Activated naive CD4-positive, alpha-beta T cell treated with anti-CD3 and anti-CD28 coated beads, Interleukin-2, amount 10 ng/mL, durations not matched to agents 7 days and 5 days (primary cell): ENCODE results near the gene HIF1AN.
"Not testable (repeated sequence)": the region's sequence is repeated elsewhere in the genome, so short reads cannot be mapped to it uniquely, and the experiment has no call there.

Source experiments
- CTCF ChIA-PET: fragments of 350-600 bp; sonication (Branson Sonifier 250); formaldehyde crosslinking; loops from one replicate; lab custom pipeline; 2021; ENCODE audit warnings: antibody characterized with exemption; lab: Charles Lee
- DNase-seq: peaks from one replicate; pipeline ENCODE4 v3.0.0-alpha.2; 2020
- H3K27ac Mint-ChIP-seq: one replicate; pipeline ENCODE4 v1.8.0; 2021; ENCODE audit warnings: mild to moderate bottlenecking, moderate library complexity, mixed read lengths
- H3K27me3 Mint-ChIP-seq: one replicate; pipeline ENCODE4 v1.8.0; 2021; ENCODE audit warnings: mild to moderate bottlenecking, mixed read lengths
- H3K36me3 Mint-ChIP-seq: one replicate; pipeline ENCODE4 v1.8.0; 2021; ENCODE audit warnings: mixed read lengths
- H3K4me1 Mint-ChIP-seq: one replicate; pipeline ENCODE4 v1.8.0; 2021; ENCODE audit warnings: mixed read lengths
- H3K4me3 Mint-ChIP-seq: one replicate; pipeline ENCODE4 v1.8.0; 2021; ENCODE audit warnings: mild to moderate bottlenecking, moderate library complexity, mixed read lengths
- H3K9me3 Mint-ChIP-seq: one replicate; pipeline ENCODE4 v1.8.0; 2021; ENCODE audit warnings: mixed read lengths

The HIF1AN gene

GRCh38 chr10:100561005-100561404 lies 25.3 kb downstream of the HIF1AN start:
- no peak for DNase-seq
- Mint-ChIP-seq H3K27me3 (peaks cover 49% of the 10 kb centered on the region), H3K4me3 (no peak overlapping the region), H3K36me3 (peaks cover 9% of the 10 kb centered on the region), H3K27ac (no peak overlapping the region), H3K4me1 (peaks cover 24% of the 10 kb centered on the region), H3K9me3 (no peaks in the 10 kb centered on the region)
- CTCF ChIA-PET = interaction anchor here (0.7 to 4.0 kb wide), 6 partner anchors 10 to 453 kb away, joined by 3 to 31 read pairs (median 6); partner anchors contain the start of gene PAX2

GRCh38 chr10:100562008-100562672 lies 26.4 kb downstream of the HIF1AN start:
- DNase-seq = peak; percentile 86
- peaks cover 5% of the 10 kb centered on the region for H3K36me3 Mint-ChIP-seq
- no peak overlapping the region for H3K27ac Mint-ChIP-seq
- peaks cover 19% of the 10 kb centered on the region for H3K4me1 Mint-ChIP-seq
- peaks cover 49% of the 10 kb centered on the region for H3K27me3 Mint-ChIP-seq
- CTCF ChIA-PET = interaction anchor here (0.6 to 4.0 kb wide), 11 partner anchors 12 to 316 kb away, joined by 3 to 31 read pairs (median 3); partner anchors contain the start of genes HIF1AN and PAX2
- no peaks in the 10 kb centered on the region for H3K9me3 Mint-ChIP-seq
- H3K4me3 Mint-ChIP-seq = no peak overlapping the region

- Mint-ChIP-seq H3K27ac (no peak overlapping the region), H3K27me3 (peaks cover 49% of the 10 kb centered on the region)
Measured at GRCh38 chr10:100565206-100565985, 29.7 kb downstream of the HIF1AN start.

GRCh38 chr10:100566561-100566960 lies 30.8 kb downstream of the HIF1AN start:
- CTCF ChIA-PET = no interaction called here
- H3K4me1 Mint-ChIP-seq = peaks cover 10% of the 10 kb centered on the region
- peaks cover 41% of the 10 kb centered on the region for H3K27me3 Mint-ChIP-seq
- H3K9me3 Mint-ChIP-seq = no peaks in the 10 kb centered on the region
- no peak overlapping the region for H3K4me3 Mint-ChIP-seq
- DNase-seq = no peak
- no peak overlapping the region for H3K27ac Mint-ChIP-seq
- no peaks in the 10 kb centered on the region for H3K36me3 Mint-ChIP-seq

More at GRCh38 chr10:100565206-100565985, 29.7 kb downstream of the HIF1AN start:
- no peak for DNase-seq
- CTCF ChIA-PET = interaction anchor here (0.7 to 1.4 kb wide), 2 partner anchors 30 to 262 kb away, joined by 3 read pairs; partner anchors contain the start of gene HIF1AN
- no peak overlapping the region for H3K4me3 Mint-ChIP-seq
- H3K4me1 Mint-ChIP-seq = peaks cover 19% of the 10 kb centered on the region
- no peaks in the 10 kb centered on the region for H3K36me3 Mint-ChIP-seq
- no peaks in the 10 kb centered on the region for H3K9me3 Mint-ChIP-seq

- DNase-seq = no peak
- Mint-ChIP-seq H3K4me3 (no peak overlapping the region), H3K4me1 (peaks cover 4% of the 10 kb centered on the region), H3K27me3 (peaks cover 34% of the 10 kb centered on the region), H3K36me3 (no peaks in the 10 kb centered on the region), H3K27ac (no peak overlapping the region), H3K9me3 (no peaks in the 10 kb centered on the region)
- CTCF ChIA-PET = no interaction called here
Measured at GRCh38 chr10:100567249-100567648, 31.5 kb downstream of the HIF1AN start.

GRCh38 chr10:100567826-100568225 lies 32.1 kb downstream of the HIF1AN start:
- no peak overlapping the region for H3K27ac Mint-ChIP-seq
- no peaks in the 10 kb centered on the region for H3K9me3 Mint-ChIP-seq
- H3K36me3 Mint-ChIP-seq = no peaks in the 10 kb centered on the region
- no peak for DNase-seq
- peaks cover 28% of the 10 kb centered on the region for H3K27me3 Mint-ChIP-seq
- H3K4me3 Mint-ChIP-seq = no peak overlapping the region
- peaks cover 2% of the 10 kb centered on the region for H3K4me1 Mint-ChIP-seq
- CTCF ChIA-PET = no interaction called here

- Mint-ChIP-seq H3K36me3 (no peaks in the 10 kb centered on the region), H3K27me3 (peaks cover 17% of the 10 kb centered on the region), H3K27ac (no peak overlapping the region), H3K4me3 (no peak overlapping the region), H3K4me1 (no peaks in the 10 kb centered on the region), H3K9me3 (no peaks in the 10 kb centered on the region)
- DNase-seq = no peak
- CTCF ChIA-PET = interaction anchor here (1.4 kb wide), 2 partner anchors 24 to 174 kb away, joined by 4 read pairs; no protein-coding TSS in a partner anchor
Measured at GRCh38 chr10:100568912-100569311, 33.2 kb downstream of the HIF1AN start.

- Mint-ChIP-seq H3K27me3 (peaks cover 16% of the 10 kb centered on the region), H3K9me3 (no peaks in the 10 kb centered on the region), H3K4me3 (no peak overlapping the region), H3K36me3 (no peaks in the 10 kb centered on the region), H3K4me1 (no peaks in the 10 kb centered on the region), H3K27ac (no peak overlapping the region)
- DNase-seq = no peak
- CTCF ChIA-PET = interaction anchor here (0.9 to 1.4 kb wide), 5 partner anchors 10 to 173 kb away, joined by 3 to 4 read pairs (median 4); no protein-coding TSS in a partner anchor
Measured at GRCh38 chr10:100569687-100570481, 34.1 kb downstream of the HIF1AN start.

GRCh38 chr10:100570506-100570905 lies 34.8 kb downstream of the HIF1AN start:
- no peak overlapping the region for H3K27ac Mint-ChIP-seq

GRCh38 chr10:100571084-100571856 lies 35.5 kb downstream of the HIF1AN start:
- H3K27ac Mint-ChIP-seq = no peak overlapping the region

More at GRCh38 chr10:100570506-100570905, 34.8 kb downstream of the HIF1AN start:
- H3K4me3 Mint-ChIP-seq = no peak overlapping the region
- no peaks in the 10 kb centered on the region for H3K4me1 Mint-ChIP-seq
- peaks cover 16% of the 10 kb centered on the region for H3K27me3 Mint-ChIP-seq
- H3K9me3 Mint-ChIP-seq = no peaks in the 10 kb centered on the region
- no peak for DNase-seq
- CTCF ChIA-PET = interaction anchor here (0.9 to 1.3 kb wide), 2 partner anchors 9 to 15 kb away, joined by 3 read pairs; no protein-coding TSS in a partner anchor
- H3K36me3 Mint-ChIP-seq = no peaks in the 10 kb centered on the region

GRCh38 chr10:100575146-100575545 lies 39.4 kb downstream of the HIF1AN start:
- CTCF ChIA-PET, DNase-seq, H3K27ac Mint-ChIP-seq, H3K9me3 Mint-ChIP-seq, H3K4me3 Mint-ChIP-seq, H3K36me3 Mint-ChIP-seq, H3K4me1 Mint-ChIP-seq: not testable (repeated sequence)
- H3K27me3 Mint-ChIP-seq = peaks cover 50% of the 10 kb centered on the region

More at GRCh38 chr10:100571084-100571856, 35.5 kb downstream of the HIF1AN start:
- CTCF ChIA-PET = no interaction called here
- Mint-ChIP-seq H3K9me3 (no peaks in the 10 kb centered on the region), H3K4me1 (no peaks in the 10 kb centered on the region), H3K4me3 (no peak overlapping the region), H3K27me3 (peaks cover 22% of the 10 kb centered on the region), H3K36me3 (no peaks in the 10 kb centered on the region)
- no peak for DNase-seq

- CTCF ChIA-PET = no interaction called here
- no peaks in the 10 kb centered on the region for H3K4me1 Mint-ChIP-seq
Measured at GRCh38 chr10:100575585-100576281, 40.0 kb downstream of the HIF1AN start.

GRCh38 chr10:100576282-100576635 lies 40.5 kb downstream of the HIF1AN start:
- Mint-ChIP-seq H3K27ac (no peak overlapping the region), H3K27me3 (peaks cover 58% of the 10 kb centered on the region)
- CTCF ChIA-PET = no interaction called here

More at GRCh38 chr10:100575585-100576281, 40.0 kb downstream of the HIF1AN start:
- Mint-ChIP-seq H3K36me3 (no peaks in the 10 kb centered on the region), H3K27me3 (peaks cover 54% of the 10 kb centered on the region), H3K4me3 (no peak overlapping the region), H3K27ac (no peak overlapping the region), H3K9me3 (no peaks in the 10 kb centered on the region)
- DNase-seq = no peak

More at GRCh38 chr10:100576282-100576635, 40.5 kb downstream of the HIF1AN start:
- no peak overlapping the region for H3K4me3 Mint-ChIP-seq
- H3K4me1 Mint-ChIP-seq = no peaks in the 10 kb centered on the region
- DNase-seq = no peak
- H3K36me3 Mint-ChIP-seq = no peaks in the 10 kb centered on the region
- H3K9me3 Mint-ChIP-seq = no peaks in the 10 kb centered on the region
